ENCODE data around the gene SLC7A4. TPM values are rescaled to one million over a fixed set of nuclear protein-coding genes. Genes with fewer than 3 reads are reported as not detected.

SLC7A4 gene
- total and polyA plus RNA-seq, 10 of the 15 experiments (the other 5 are each of a cell fraction or from before 2014, with no cell fraction given) = 0.06 to 0.25 (median 0.14) TPM; not detected in 6

DNA sequence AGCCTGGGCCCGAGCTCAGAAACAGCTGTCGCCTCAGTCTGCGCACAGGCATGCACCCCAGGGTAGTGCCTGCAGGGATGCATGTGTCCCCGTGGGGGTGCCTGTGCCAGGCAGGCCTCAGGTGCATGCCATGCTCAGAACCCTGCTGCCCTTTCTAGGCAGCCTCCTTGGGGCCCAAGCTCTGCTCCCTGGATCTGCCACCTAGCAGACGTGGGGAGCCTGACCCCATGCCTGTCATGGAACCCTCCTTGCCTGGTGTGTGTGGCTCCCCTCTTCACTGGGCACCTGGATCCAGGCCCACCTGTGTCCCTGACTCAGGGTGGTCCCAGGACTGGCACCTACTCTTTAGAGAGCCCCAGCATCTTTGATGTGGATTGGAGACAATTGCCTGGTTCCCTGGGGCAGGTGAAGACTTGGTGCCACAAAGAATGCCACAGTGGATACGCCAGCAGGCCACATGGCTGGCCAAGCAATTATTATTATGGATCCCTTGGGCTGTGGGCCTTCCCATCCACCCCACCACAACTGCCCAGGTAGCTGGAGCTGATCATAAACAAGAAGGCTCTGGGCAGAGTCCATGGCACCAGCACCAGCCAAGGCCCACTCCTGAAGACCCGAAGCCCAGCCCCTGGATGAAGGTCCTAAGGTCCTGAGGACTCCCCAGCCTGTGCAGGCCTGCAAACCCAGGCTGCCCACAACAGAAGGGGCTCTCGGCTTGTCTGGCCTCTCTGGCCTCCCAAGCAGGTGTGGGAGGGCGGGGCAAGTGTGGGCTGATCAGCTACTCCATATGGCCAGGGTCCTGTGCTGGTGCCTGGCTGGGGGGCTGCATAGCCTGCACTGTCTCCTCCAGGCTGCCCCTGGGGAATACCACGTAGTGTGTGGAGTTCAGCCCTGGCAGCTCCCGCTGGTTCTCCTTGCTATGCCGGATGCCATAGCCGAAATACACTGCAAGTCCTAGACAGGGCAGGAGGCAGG, 3.8 kb downstream of the SLC7A4 start:
- ATAC-seq (no peak), DNase-seq (ENCODE audit: low read depth, low spot score) (no peak), FAIRE-seq (no peak)
- Histone ChIP-seq H3K9me3 (replicated peaks; ENCODE audit: control insufficient read depth, insufficient read depth, low read length) (no peaks in the 10 kb centered on the region), H3K36me3 (ENCODE audit: control insufficient read depth in 2 of 2, insufficient read depth in 2 of 2, low read length in 1 of 2) (no peaks in the 10 kb centered on the region), H3K4me2 (ENCODE audit: control insufficient read depth, insufficient read depth) (no peak overlapping the region), H2AFZ (ENCODE audit: control insufficient read depth, low read depth, low read length) (no peak overlapping the region), H4K20me1 (ENCODE audit: control insufficient read depth, insufficient read depth) (no peaks in the 10 kb centered on the region), H3K4me3 (no peak overlapping the region), H3K27ac (ENCODE audit: control insufficient read depth, insufficient read depth) (no peak overlapping the region), H3K27me3 (replicated peaks in 1 of 2; ENCODE audit: control insufficient read depth in 2 of 2, insufficient read depth in 2 of 2, low read length in 1 of 2) (no peaks in the 10 kb centered on the region; a peak in 1 of 4 replicates), H3K79me2 (ENCODE audit: control insufficient read depth, insufficient read depth, low read length) (no peaks in the 10 kb centered on the region), H3K4me1 (ENCODE audit: control insufficient read depth, insufficient read depth, low read length) (peaks cover 11% of the 10 kb centered on the region), H3K9ac (ENCODE audit: control insufficient read depth, insufficient read depth, low read length) (no peak overlapping the region)
- RAD21 ChIA-PET (ENCODE audit: unreplicated experiment) = no interaction called here
- intact Hi-C loops (cut with micrococcal nuclease; ENCODE audit: unreplicated experiment) (no loop called here), in situ Hi-C loops (cut with MboI) (no loop called here)
- CTCF ChIA-PET = no interaction called here
- POLR2A ChIA-PET = no interaction called here
- WGBS (ENCODE audit: insufficient coverage, insufficient replicate concordance, low lambda C conversion rate, missing lambda C conversion rate) = 28% methylated on average over 13 of the region's 13 CpGs
- SMC1A ChIA-PET (ENCODE audit: uncharacterized antibody, unreplicated experiment) = no interaction called here
- TF ChIP-seq ZNF24 (IDR thresholded peaks at IDR 0.05) (no peak), BMI1 (IDR thresholded peaks at IDR 0.05; ENCODE audit: borderline replicate concordance) (no peak), SIX5 (IDR thresholded peaks at IDR 0.05; ENCODE audit: low read depth, low read length, severe bottlenecking) (no peak), ZNF622 (IDR thresholded peaks at IDR 0.05) (no peak), MXI1 (IDR thresholded peaks at IDR 0.05; ENCODE audit: low read depth, low read length) (no peak)
- no TSS peak for BruUV-seq (replicated peaks)

All from GM12878 (cell line).